PC-3 (cell line): ENCODE measurements around the gene MAP2K3. TPM values are rescaled to one million over a fixed set of nuclear protein-coding genes. Genes with fewer than 3 reads are reported as not detected.
"Not testable (repeated sequence)": the region's sequence is repeated elsewhere in the genome, so short reads cannot be mapped to it uniquely, and the experiment has no call there.

ENCODE experiments used
- ATAC-seq: fragments of 200-7000 bp; cut with Tn5 transposase; 2 replicates; pipeline ENCODE4 v1.9.1; 2020; ENCODE audit warnings: mild to moderate bottlenecking, moderate library complexity
- BruUV-seq: library from RNA; stranded (reverse); fragments of 400-500 nt; replicated peaks from 2 replicates; lab custom pipeline; 2021; lab: Mats Ljungman, UMichigan
- CTCF ChIA-PET: fragments of 300-600 bp; sonication (Branson Sonifier 250); formaldehyde crosslinking; loops from one replicate; lab custom pipeline; 2022; ENCODE audit warnings: antibody characterized with exemption; lab: Charles Lee
- POLR2A ChIA-PET: fragments of 300-600 bp; sonication (Branson Sonifier 250); formaldehyde crosslinking; loops from one replicate; lab custom pipeline; 2022; ENCODE audit warnings: antibody characterized with exemption; ENCODE audit not compliant: unreplicated experiment; lab: Charles Lee
- DNase-seq: peaks from one replicate; pipeline ENCODE4 v3.0.0-alpha.2; 2015
- H2AFZ ChIP-seq: fragments of 300-600 bp; sonication (generic); 2 replicates; pipeline ENCODE4 v1.6.0; 2016; ENCODE audit warnings: antibody characterized with exemption, low read length
- H3F3A ChIP-seq: fragments of 300-600 bp; sonication (generic); one replicate; pipeline ENCODE4 v1.6.0; 2017; ENCODE audit warnings: antibody characterized with exemption, low read length, control low read depth, mild to moderate bottlenecking; ENCODE audit not compliant: unreplicated experiment
- H3K27ac ChIP-seq: fragments of 300-600 bp; sonication (generic); 2 replicates; pipeline ENCODE4 v1.5.1; 2016; ENCODE audit warnings: mild to moderate bottlenecking, low read length
- H3K27me3 ChIP-seq: fragments of 300-600 bp; sonication (generic); 2 replicates; pipeline ENCODE4 v1.6.1; 2016; ENCODE audit warnings: low read length, mixed read lengths
- H3K36me3 ChIP-seq: fragments of 300-600 bp; sonication (generic); 2 replicates; pipeline ENCODE4 v1.6.1; 2016; ENCODE audit warnings: low read depth, mixed run types, low read length, mixed read lengths
- H3K4me1 ChIP-seq: fragments of 300-600 bp; sonication (generic); 2 replicates; pipeline ENCODE4 v1.5.1; 2016; ENCODE audit warnings: low read length; ENCODE audit not compliant: insufficient read depth
- H3K4me2 ChIP-seq: fragments of 300-600 bp; sonication (generic); 2 replicates; pipeline ENCODE4 v1.6.0; 2016; ENCODE audit warnings: low read length
- H3K4me3 ChIP-seq: fragments of 300-600 bp; sonication (generic); 2 replicates; pipeline ENCODE4 v1.5.1; 2016; ENCODE audit warnings: mild to moderate bottlenecking, low read length, mixed read lengths
- H3K79me2 ChIP-seq: fragments of 300-600 bp; sonication (generic); 2 replicates; pipeline ENCODE4 v1.6.1; 2017; ENCODE audit warnings: low read length, mixed read lengths
- H3K9ac ChIP-seq: fragments of 300-600 bp; sonication (generic); 2 replicates; pipeline ENCODE4 v1.6.0; 2016; ENCODE audit warnings: mild to moderate bottlenecking, low read length
- H3K9me2 ChIP-seq: fragments of 300-600 bp; sonication (generic); replicated peaks from 2 replicates; pipeline ENCODE4 v1.6.1; 2016; ENCODE audit warnings: mixed run types, low read length, mixed read lengths
- H3K9me3 ChIP-seq: fragments of 300-600 bp; sonication (generic); 2 replicates; pipeline ENCODE4 v1.6.1; 2016; ENCODE audit warnings: low read length, mixed read lengths
- H4K20me1 ChIP-seq: fragments of 300-600 bp; sonication (generic); 2 replicates; pipeline ENCODE4 v1.6.1; 2016; ENCODE audit warnings: low read length, mixed read lengths
- CTCF ChIP-seq: fragments of 300-600 bp; sonication (generic); conservative IDR thresholded peaks from 2 replicates; pipeline ENCODE4 v1.5.1; 2017; ENCODE audit warnings: antibody characterized with exemption, low read depth, mild to moderate bottlenecking, low read length
- EZH2 ChIP-seq: fragments of 300-600 bp; sonication (generic); IDR thresholded peaks from one replicate; pipeline ENCODE4 v1.6.1; 2017; ENCODE audit warnings: antibody characterized with exemption, mild to moderate bottlenecking, low read length; ENCODE audit not compliant: unreplicated experiment
- EZH2phosphoT487 ChIP-seq: fragments of 300-600 bp; sonication (generic); IDR thresholded peaks from 2 replicates; pipeline ENCODE4 v1.6.1; 2018; ENCODE audit warnings: mild to moderate bottlenecking, antibody characterized with exemption, low read length, borderline replicate concordance
- intact Hi-C: fragments of 100-400 bp; cut with micrococcal nuclease; formaldehyde crosslinking; loops from 2 replicates; pipeline ENCODE4 v1.9.0; 2023
- total RNA-seq: library from RNA; depleted of rRNA; stranded (reverse); fragments of >200 nt; gene quantifications from 2 replicates; pipeline ENCODE4 v1.2.3, GENCODE V29; 2014

The MAP2K3 gene
- total RNA-seq, 1 experiment from 2014 or later = 54.0 TPM

GRCh38 chr17:21303441-21304065, 19.0 kb downstream of the MAP2K3 start:
- no peaks in the 10 kb centered on the region for H3K9me2 ChIP-seq
- H2AFZ ChIP-seq = no peak overlapping the region
- H3K36me3 ChIP-seq = peaks cover 57% of the 10 kb centered on the region
- no peak overlapping the region for H3K4me3 ChIP-seq
- DNase-seq = no peak
- no TSS peak for BruUV-seq
- intact Hi-C loops = no loop called here
- peaks cover 3% of the 10 kb centered on the region; the same call in 1 of the 2 replicates for H4K20me1 ChIP-seq
- H3K9me3 ChIP-seq = no peaks in the 10 kb centered on the region
- no peaks in the 10 kb centered on the region for H3K4me1 ChIP-seq
- no peaks in the 10 kb centered on the region for H3K79me2 ChIP-seq
- no peak overlapping the region for H3K4me2 ChIP-seq
- TF ChIP-seq EZH2phosphoT487 (no peak), CTCF (no peak), EZH2 (no peak)
- H3K9ac ChIP-seq = no peak overlapping the region
- H3K27ac ChIP-seq = no peak overlapping the region
- ATAC-seq = no peak
- H3F3A ChIP-seq = no peaks in the 10 kb centered on the region
- POLR2A ChIA-PET = no interaction called here
- no peaks in the 10 kb centered on the region for H3K27me3 ChIP-seq
- CTCF ChIA-PET = no interaction called here

DNA sequence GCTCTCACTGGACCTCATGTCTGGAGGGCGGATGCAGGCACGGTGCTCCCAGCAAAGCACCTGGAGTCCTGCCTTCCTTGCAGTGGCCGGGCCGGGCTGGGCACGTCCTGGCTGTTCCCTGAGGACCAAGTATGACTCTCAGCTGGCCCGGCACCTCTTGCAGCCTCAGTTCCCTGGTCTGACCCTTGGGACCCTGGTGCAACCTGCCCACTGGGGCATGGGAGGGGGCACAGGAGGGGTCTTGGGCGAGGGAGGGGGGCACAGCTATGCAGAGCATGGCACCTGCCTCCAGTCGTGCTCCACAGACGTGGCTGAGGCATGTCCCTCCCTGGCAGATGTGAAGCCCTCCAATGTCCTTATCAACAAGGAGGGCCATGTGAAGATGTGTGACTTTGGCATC, 19.6 kb downstream of the MAP2K3 start:
- H3K36me3 ChIP-seq = peaks cover 57% of the 10 kb centered on the region
- H2AFZ ChIP-seq = no peak overlapping the region
- DNase-seq = no peak

GRCh38 chr17:21304551-21305151, 20.1 kb downstream of the MAP2K3 start:
- H3K9me3 ChIP-seq, BruUV-seq, H3F3A ChIP-seq, intact Hi-C loops, CTCF ChIA-PET, H3K79me2 ChIP-seq, H3K9ac ChIP-seq, H3K9me2 ChIP-seq, H3K27me3 ChIP-seq, H3K4me3 ChIP-seq, H3K4me1 ChIP-seq, H4K20me1 ChIP-seq, POLR2A ChIA-PET, H2AFZ ChIP-seq, DNase-seq, ATAC-seq, H3K27ac ChIP-seq, H3K4me2 ChIP-seq: not testable (repeated sequence)
- H3K36me3 ChIP-seq = peaks cover 57% of the 10 kb centered on the region

More for the DNA sequence above, 19.6 kb downstream of the MAP2K3 start:
- Histone ChIP-seq H4K20me1 (no peaks in the 10 kb centered on the region), H3K4me2 (no peak overlapping the region), H3K9ac (no peak overlapping the region), H3K9me3 (no peaks in the 10 kb centered on the region), H3F3A (no peaks in the 10 kb centered on the region), H3K4me1 (no peaks in the 10 kb centered on the region), H3K27ac (no peak overlapping the region), H3K4me3 (no peak overlapping the region), H3K9me2 (no peaks in the 10 kb centered on the region), H3K79me2 (no peaks in the 10 kb centered on the region), H3K27me3 (no peaks in the 10 kb centered on the region)
- intact Hi-C loops = no loop called here
- ChIA-PET POLR2A (no interaction called here), CTCF (no interaction called here)
- TF ChIP-seq EZH2phosphoT487 (no peak), EZH2 (no peak), CTCF (no peak)
- ATAC-seq = no peak
- BruUV-seq = no TSS peak

- POLR2A ChIA-PET, H3K27ac ChIP-seq: not testable (repeated sequence)
Measured at GRCh38 chr17:21305431-21306180, 21.1 kb downstream of the MAP2K3 start.

More at GRCh38 chr17:21305431-21306180, 21.1 kb downstream of the MAP2K3 start:
- intact Hi-C loops, H3K9me3 ChIP-seq, CTCF ChIA-PET, BruUV-seq, DNase-seq, H3F3A ChIP-seq, H2AFZ ChIP-seq, H3K27me3 ChIP-seq, H3K4me3 ChIP-seq, H3K9me2 ChIP-seq, H3K79me2 ChIP-seq, H4K20me1 ChIP-seq, H3K9ac ChIP-seq, H3K4me1 ChIP-seq, ATAC-seq, H3K4me2 ChIP-seq: not testable (repeated sequence)
- H3K36me3 ChIP-seq = peaks cover 55% of the 10 kb centered on the region
